RWPE2 (cell line): Measurements from ENCODE around the gene DMBX1.

Experiments
- ATAC-seq: fragments of 200-7000 bp; cut with Tn5 transposase; 3 replicates; pipeline ENCODE4 v1.9.1; 2021; ENCODE audit warnings: low read depth
- DNase-seq: peaks from one replicate; pipeline ENCODE4 v3.0.0-alpha.2; 2020; ENCODE audit warnings: low spot score
- H3K27ac ChIP-seq: fragments of 450-650 bp; 2 replicates; pipeline ENCODE4 v1.5.1; 2017; ENCODE audit warnings: mild to moderate bottlenecking; ENCODE audit not compliant: poor library complexity, severe bottlenecking
- H3K27me3 ChIP-seq: fragments of 250-450 bp; sonication (Bioruptor Pico); 2 replicates; pipeline ENCODE4 v1.5.1; 2021; ENCODE audit warnings: mild to moderate bottlenecking, moderate library complexity; ENCODE audit not compliant: insufficient read depth, poor library complexity, severe bottlenecking
- H3K36me3 ChIP-seq: fragments of 250-450 bp; sonication (Bioruptor Pico); 2 replicates; pipeline ENCODE4 v1.5.1; 2020; ENCODE audit warnings: low read depth, mild to moderate bottlenecking, moderate library complexity
- H3K4me1 ChIP-seq: fragments of 250-450 bp; sonication (Bioruptor Pico); 2 replicates; pipeline ENCODE4 v1.5.1; 2021; ENCODE audit warnings: mild to moderate bottlenecking, moderate library complexity; ENCODE audit not compliant: insufficient read depth, poor library complexity, severe bottlenecking
- H3K4me3 ChIP-seq: fragments of 250-450 bp; sonication (Bioruptor Pico); 2 replicates; pipeline ENCODE4 v1.5.1; 2021; ENCODE audit warnings: mild to moderate bottlenecking, moderate library complexity; ENCODE audit not compliant: severe bottlenecking
- H3K9me3 ChIP-seq: fragments of 250-450 bp; sonication (Bioruptor Pico); 2 replicates; pipeline ENCODE4 v1.5.1; 2021; ENCODE audit warnings: mild to moderate bottlenecking, moderate library complexity; ENCODE audit not compliant: severe bottlenecking
- TF ChIP-seq, protein P1 (sequence below): fragments of 450-650 bp; IDR thresholded peaks from one replicate; pipeline ENCODE4 v1.5.1; 2017; ENCODE audit warnings: mild to moderate bottlenecking, moderate library complexity; ENCODE audit not compliant: poor library complexity, severe bottlenecking

Gene DMBX1

DNA sequence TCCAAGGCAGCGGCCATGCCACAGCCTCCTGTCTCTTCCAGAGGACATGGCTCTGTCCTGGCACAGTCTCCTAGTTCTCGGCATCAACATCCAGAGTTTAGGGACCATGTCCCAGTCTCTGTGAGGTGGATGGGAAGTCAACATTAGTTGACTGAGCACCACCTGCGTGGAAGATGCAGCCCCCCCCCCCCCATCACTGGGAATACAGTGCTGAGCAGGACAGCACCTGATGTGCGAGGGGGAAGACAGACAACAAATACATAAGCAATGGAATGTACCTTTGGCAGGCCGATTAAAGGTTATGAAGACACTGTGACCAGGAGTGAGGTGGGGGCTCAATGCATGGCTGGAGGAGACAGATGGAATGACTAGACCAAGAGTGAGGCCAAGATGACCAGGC lies 35.2 kb downstream of the DMBX1 start:
- no peaks in the 10 kb centered on the region for H3K27me3 ChIP-seq
- ATAC-seq (no peak), DNase-seq (no peak)
- H3K36me3 ChIP-seq: no peaks in the 10 kb centered on the region
- H3K4me1 ChIP-seq: peaks cover 21% of the 10 kb centered on the region
- no peak overlapping the region for H3K4me3 ChIP-seq
- no peaks in the 10 kb centered on the region for H3K9me3 ChIP-seq
- H3K27ac ChIP-seq: no peak overlapping the region
- TF ChIP-seq, protein P1, sequence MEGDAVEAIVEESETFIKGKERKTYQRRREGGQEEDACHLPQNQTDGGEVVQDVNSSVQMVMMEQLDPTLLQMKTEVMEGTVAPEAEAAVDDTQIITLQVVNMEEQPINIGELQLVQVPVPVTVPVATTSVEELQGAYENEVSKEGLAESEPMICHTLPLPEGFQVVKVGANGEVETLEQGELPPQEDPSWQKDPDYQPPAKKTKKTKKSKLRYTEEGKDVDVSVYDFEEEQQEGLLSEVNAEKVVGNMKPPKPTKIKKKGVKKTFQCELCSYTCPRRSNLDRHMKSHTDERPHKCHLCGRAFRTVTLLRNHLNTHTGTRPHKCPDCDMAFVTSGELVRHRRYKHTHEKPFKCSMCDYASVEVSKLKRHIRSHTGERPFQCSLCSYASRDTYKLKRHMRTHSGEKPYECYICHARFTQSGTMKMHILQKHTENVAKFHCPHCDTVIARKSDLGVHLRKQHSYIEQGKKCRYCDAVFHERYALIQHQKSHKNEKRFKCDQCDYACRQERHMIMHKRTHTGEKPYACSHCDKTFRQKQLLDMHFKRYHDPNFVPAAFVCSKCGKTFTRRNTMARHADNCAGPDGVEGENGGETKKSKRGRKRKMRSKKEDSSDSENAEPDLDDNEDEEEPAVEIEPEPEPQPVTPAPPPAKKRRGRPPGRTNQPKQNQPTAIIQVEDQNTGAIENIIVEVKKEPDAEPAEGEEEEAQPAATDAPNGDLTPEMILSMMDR: no peak

DNA sequence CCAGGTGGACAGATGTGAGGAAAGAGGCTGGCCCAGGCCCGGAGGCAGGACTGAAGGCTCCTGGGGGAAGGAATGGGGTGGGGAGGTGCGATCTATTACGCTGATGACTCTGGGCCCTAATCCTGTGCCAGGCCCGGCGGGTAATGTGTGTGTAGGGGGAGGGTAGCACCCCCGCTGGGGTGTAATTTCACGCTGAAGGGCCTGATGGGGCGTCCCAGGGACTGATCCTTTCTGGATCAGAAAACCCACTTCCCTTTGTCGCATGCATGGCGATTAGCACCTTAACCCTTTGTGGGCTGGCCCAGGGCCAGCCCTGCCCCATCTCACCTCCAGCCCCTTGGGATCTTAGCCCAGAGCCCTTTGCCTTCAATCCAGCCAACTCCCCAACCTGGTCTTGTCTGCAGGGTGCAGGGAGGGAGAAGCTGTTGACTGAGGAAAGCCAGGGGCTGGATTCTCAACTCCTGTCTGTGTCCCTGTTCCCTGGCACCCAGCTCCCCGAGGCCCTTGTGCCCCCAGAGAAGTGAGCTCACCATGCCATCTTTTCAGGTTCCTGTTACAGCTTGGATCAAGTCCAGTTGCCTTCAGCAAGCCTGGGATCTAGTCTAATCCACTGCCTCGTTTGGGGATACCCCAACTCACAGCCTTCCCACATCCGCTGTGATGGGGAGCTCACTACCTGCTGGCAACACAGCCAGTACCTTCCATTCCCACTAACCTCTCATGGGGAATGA lies 35.8 kb downstream of the DMBX1 start:
- H3K4me1 ChIP-seq: peaks cover 16% of the 10 kb centered on the region
- H3K27me3 ChIP-seq: no peaks in the 10 kb centered on the region
- no peak for DNase-seq
- no peak for ATAC-seq
- H3K36me3 ChIP-seq: no peaks in the 10 kb centered on the region
- no peak overlapping the region for H3K4me3 ChIP-seq
- TF ChIP-seq, protein P1: no peak
- no peaks in the 10 kb centered on the region for H3K9me3 ChIP-seq
- no peak overlapping the region for H3K27ac ChIP-seq

DNA sequence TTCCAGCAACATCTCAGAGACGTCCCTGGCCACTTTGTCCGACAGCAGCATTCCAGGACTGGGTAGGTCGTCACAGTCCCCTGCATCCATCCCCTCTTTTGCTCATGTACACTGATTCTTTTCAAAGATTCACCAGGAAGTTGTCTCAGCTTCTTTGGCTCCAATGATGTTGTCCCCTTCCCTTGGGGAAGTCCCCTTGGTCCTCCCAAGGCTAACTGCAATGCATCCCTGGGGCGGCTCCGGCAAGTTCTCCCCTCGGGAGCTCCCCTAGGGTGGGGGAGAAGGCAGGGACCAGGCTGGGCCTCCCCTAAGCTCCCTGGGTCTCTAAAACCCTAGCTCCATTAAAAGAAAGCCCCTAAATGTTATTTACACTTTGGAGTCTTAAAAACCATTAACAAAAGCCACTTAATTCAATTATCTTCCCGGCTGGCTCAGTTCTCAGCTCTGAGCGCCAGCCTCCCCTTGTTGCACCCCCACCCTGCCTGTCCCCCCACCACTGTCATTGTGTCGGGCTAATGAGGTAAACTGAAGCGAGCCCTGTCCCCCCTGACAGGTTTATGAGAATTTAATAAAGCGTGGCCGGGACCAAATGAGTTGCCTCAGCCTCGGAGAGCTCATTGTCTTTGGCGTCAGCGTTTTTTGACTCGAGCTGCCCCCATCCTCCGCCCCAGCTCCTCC lies 36.5 kb downstream of the DMBX1 start:
- TF ChIP-seq, protein P1: no peak
- no peak for ATAC-seq
- Histone ChIP-seq H3K27ac (no peak overlapping the region), H3K36me3 (no peaks in the 10 kb centered on the region), H3K27me3 (no peaks in the 10 kb centered on the region), H3K4me3 (no peak overlapping the region), H3K9me3 (no peaks in the 10 kb centered on the region), H3K4me1 (peaks cover 8% of the 10 kb centered on the region)
- no peak for DNase-seq

DNA sequence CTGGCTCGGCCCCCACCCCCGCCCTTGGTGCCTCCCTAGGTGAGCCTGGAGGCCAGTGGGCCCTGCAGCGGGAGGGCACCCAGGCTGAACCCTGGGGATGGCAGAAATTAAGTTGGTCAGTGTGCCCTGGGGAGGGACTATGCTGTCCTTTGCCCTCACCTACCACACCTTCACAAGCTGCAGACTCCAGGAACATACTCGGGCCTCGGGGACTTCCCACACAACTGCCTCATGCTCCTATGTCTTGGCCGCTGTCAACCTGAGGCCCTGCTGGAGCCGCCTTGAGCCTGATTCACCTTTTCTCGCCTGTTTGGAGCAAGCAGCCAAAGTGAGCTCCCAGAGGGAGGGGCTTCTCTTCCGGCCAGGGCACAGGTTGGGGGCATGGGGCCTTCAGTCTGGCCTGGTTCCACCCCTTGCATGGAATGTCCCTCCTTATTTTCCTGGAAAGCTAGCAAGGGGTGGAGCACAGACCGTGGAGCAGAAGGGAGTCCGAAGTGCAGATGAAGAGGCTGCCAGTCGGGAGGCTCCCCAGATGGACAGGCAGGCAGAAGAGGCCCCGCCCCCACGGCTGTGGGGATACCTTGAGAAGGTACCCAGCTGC lies 37.2 kb downstream of the DMBX1 start:
- Histone ChIP-seq H3K36me3 (no peaks in the 10 kb centered on the region), H3K27me3 (no peaks in the 10 kb centered on the region), H3K27ac (no peak overlapping the region), H3K4me1 (peaks cover 8% of the 10 kb centered on the region), H3K4me3 (no peak overlapping the region), H3K9me3 (no peaks in the 10 kb centered on the region)
- no peak for ATAC-seq
- TF ChIP-seq, protein P1: no peak
- no peak for DNase-seq
